Measurements from ENCODE around the gene ARRDC3.
"Not testable (repeated sequence)": the region's sequence is repeated elsewhere in the genome, so short reads cannot be mapped to it uniquely, and the experiment has no call there.

The ARRDC3 gene

GRCh38 chr5:91383027-91383955 is at the start of gene ARRDC3:
ARRDC3 (minus strand) TSS chr5:91383317; CDS start chr5:91383092, 225 bp downstream.
- peak; percentile 85 to 90 for DNase-seq (ENCODE audit: low read depth in 2 of 2, low spot score in 1 of 2)

GRCh38 chr5:91430949-91431348 is 47.8 kb upstream of the ARRDC3 start:
- DNase-seq (ENCODE audit: low read depth in 2 of 2, low spot score in 1 of 2): no peak

DNA sequence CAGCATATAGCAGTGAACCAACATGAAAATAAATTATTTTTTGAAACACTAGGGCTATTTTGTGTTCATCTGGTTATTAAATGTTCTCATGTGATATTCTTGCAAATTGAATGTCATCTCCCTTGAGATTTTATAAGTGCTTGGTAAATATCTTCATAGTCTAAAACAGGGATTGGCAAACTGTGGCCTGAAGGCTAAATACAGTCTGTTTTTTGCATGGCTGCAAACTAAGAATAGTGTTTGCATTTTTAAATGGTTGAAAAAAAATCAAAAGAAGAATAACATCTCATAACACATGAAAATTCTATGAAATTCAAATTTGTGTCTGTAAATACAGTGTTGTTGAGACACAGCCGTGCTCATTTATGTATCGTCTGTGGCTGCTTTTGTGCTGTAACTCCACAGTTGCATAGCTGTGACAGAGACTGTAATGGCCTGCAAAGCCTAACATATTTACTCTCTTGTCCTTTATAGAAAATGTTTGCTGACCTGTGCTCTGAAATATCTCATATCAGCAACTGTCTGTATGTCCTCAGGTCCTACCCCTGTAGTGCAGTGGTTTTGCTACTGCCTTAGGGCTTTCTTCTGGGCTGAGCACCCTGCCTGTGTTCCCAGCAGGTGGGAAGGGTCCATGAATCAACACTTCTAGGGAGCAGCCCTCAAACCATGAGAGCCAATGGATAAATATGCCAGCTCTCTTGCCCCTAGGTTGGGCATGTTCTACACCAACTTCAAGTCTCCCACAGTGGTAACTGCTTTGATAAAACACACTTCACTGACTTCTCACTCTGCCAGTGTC is 41.7 kb upstream of the ARRDC3 start:
- DNase-seq (ENCODE audit: low read depth in 2 of 2, low spot score in 1 of 2): no peak

DNA sequence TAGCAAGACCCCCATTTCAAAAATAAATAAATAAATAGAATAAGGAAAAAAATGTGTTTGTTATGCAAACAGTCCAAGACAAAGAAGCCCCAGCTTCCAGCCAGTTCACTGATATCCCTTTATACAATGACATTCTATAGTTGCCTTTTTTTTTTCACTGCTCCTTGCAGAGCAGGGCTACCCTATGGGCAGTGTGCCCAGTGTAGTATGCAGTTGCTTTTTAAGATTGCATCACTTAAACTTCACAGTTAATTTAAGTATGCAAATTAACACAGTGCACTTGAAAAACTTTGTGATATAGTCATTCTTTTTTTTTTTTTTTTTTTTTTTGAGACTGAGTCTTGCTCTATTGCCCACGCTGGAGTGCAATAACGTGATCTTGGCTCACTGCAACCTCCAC is 40.8 kb upstream of the ARRDC3 start:
- no peak for DNase-seq (ENCODE audit: low read depth in 2 of 2, low spot score in 1 of 2)

DNA sequence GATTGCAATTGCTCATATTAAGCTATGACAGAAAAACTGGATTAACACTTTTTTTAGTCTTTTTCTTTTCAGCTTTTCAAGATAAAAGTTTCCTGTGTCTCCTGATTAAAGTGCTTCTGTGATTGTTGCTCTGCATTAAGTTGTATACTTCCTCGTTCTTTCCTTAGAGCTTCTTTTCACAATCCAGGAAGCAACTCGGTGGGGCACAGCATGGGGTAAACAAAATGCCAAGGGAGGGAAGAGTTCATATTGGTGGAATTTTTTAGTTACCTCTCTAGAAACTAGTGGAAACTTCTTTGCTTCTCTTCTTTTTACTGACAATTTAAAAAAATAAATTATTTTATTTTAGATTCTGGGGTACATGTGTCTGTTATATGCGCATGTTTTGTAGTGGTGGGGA is 37.8 kb upstream of the ARRDC3 start:
- no peak for DNase-seq (ENCODE audit: low read depth in 2 of 2, low spot score in 1 of 2)

DNA sequence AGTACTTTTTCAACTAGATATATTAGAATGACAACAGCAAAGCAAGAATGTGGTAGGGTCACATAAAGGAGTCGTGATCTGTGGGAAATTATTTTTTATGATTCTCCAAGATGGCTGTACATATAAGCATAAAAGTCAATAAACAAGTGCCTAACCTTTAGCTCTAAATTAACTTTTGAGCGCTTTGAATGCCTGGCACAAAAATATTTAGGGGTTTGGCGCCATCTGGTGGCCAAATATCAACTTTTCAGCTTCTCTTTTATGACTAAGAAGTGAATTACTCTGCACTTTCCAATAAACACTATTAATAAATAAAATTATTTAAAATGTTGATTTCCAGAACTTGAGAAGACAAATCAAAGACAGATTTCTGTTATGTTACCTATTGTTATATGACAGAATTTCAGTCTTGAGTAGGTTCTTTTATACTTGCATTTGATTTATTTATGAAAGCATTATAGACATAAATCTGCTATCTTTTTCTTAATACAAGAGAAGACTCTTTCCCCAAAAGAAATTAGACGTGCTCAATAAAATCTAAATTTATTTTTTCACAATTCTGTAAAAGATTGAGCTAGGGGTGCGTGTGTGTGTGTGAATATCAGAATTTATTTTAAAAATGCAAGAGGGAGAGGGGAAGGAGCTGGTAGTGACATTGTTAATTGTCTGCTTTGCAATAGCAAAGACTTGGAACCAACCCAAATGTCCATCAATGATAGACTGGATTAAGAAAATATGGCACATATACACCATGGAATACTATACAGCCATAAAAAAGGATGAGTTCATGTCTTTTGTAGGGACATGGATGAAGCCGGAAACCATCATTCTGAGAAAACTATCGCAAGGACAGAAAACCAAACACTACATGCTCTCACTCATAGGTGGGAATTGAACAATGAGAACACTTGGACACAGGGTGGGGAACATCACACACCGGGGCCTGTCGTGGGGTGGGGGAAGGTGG is 36.7 kb upstream of the ARRDC3 start:
- peak; percentile 46 to 69 for DNase-seq (ENCODE audit: low read depth in 2 of 2, low spot score in 1 of 2)

DNA sequence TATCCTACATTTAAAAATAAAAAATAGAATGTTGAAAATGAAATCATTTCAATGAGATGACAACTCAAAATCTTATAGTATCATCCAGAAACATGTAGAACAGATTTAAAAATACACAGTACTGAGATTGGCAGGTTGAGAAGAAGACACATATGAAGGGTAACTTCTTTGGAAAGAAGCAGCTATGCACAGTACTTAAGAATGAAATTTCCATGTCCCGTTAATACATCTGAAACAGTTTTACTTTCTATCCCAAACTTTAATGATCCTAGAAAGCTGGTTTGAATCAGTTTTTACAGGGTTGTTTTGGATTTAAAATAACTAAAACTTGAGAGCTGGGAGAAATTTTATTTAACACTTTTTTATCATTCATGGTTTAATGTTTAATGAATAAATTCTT is 36.0 kb upstream of the ARRDC3 start:
- DNase-seq (ENCODE audit: low read depth in 2 of 2, low spot score in 1 of 2): no peak

GRCh38 chr5:91418158-91418557 is 35.0 kb upstream of the ARRDC3 start:
- no peak for DNase-seq (ENCODE audit: low read depth in 2 of 2, low spot score in 1 of 2)

DNA sequence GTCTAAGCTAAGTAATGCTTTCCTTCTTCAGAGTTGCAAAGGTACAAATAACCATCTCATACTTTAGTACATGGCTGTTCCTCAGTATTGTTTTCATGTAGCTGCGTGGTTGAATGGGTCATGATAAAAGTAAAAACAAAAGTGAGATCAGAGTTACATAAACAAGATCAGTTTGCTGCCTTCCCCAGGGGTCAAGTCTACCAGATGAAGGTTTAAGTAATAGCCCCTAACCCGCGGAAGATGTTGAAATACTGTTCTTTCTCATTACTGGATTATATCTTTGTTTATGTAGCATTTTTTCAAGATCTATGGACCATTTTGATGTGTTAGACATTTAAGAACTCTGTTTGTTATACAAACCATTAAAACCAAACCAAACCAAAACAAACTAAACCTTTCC is 34.1 kb upstream of the ARRDC3 start:
- no peak for DNase-seq (ENCODE audit: low read depth in 2 of 2, low spot score in 1 of 2)

DNA sequence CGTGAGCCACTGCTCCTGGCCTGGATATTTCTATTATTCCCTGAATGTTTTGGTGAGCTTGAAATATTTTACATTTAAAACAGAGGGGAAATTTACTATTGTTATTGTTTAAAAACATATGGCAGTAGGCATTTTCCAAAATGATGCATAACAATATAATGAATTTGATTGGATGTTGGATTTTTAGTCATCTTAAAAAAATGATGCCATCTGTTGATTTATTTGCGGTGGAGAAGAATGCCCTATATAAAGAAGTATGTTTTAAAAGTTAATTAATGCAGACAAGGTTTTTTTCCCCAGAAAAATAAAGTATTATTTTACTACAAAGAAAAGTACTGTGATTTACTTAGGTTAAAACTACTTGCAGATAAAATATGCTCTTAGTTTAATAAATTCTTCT is 33.4 kb upstream of the ARRDC3 start:
- no peak for DNase-seq (ENCODE audit: low read depth in 2 of 2, low spot score in 1 of 2)

DNA sequence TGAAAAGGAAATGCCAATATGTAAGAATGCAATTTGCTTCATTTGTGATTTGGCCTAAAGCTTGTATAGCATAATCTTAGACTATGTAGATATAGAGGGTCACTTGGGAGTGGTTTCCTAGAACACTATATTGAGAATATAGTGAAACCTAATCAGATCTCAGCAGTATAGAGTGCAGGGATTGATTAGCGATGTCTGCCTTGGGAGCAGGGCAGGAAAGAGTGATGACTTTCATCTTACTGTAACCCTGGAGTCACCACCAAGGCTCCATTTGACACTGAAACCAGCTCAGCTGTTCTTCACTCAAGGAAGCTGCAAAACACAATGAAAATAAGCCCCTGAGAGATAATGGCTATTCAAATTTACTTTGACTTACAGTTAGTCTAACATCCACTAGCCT is 26.2 kb upstream of the ARRDC3 start:
- no peak for DNase-seq (ENCODE audit: low read depth in 2 of 2, low spot score in 1 of 2)

GRCh38 chr5:91408710-91409109 is 25.6 kb upstream of the ARRDC3 start:
- DNase-seq (ENCODE audit: low read depth in 2 of 2, low spot score in 1 of 2): no peak

- DNase-seq (ENCODE audit: low read depth in 2 of 2, low spot score in 1 of 2): no peak
Observed at GRCh38 chr5:91407204-91407603, 24.1 kb upstream of the ARRDC3 start.

- no peak for DNase-seq (ENCODE audit: low read depth in 2 of 2, low spot score in 1 of 2)
Observed at GRCh38 chr5:91403438-91403837, 20.3 kb upstream of the ARRDC3 start.

DNA sequence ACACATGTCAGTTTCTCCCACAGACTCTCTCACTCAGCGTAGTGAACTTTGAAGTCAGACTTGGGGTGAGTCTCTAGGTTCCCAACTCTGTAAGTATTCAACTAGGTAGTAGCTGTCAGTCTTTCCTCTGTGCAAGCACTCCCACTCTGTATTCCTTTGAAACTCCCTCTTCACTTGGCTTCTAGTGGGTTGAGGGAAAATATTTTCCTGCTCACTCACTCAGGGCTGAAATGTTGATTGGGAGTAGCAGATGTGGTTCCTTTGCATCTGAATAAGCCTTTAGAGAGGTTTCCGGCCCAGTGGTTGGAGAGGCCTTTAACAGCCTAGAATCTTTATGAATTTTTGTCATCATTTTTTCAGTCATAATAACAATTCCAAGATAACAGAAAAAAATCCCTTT is 18.1 kb upstream of the ARRDC3 start:
- DNase-seq (ENCODE audit: low read depth in 2 of 2, low spot score in 1 of 2): no peak

GRCh38 chr5:91397791-91398190 is 14.7 kb upstream of the ARRDC3 start:
- no peak for DNase-seq (ENCODE audit: low read depth in 2 of 2, low spot score in 1 of 2)

DNA sequence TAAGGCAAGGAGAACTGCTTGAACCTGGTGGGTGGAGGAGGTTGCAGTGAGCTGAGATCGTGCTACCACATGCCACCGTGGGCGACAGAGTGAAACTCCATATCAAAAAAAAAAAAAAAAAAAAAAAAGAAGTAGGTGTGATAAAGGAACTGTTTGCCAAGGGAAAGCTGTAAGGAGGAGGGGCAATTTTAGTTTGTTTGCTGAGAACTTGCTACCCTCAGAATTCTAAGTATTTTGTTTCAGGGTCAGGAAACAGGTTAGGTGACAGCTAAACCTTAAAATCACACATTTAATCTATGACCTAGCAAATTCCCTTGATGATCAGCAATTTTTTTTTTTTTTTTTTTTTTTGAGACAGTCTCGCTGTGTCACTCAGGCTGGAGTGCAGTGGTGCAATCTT is 7.2 kb upstream of the ARRDC3 start:
- no peak for DNase-seq (ENCODE audit: low read depth in 2 of 2, low spot score in 1 of 2)

- not testable (repeated sequence) for DNase-seq (ENCODE audit: low read depth in 2 of 2, low spot score in 1 of 2)
Observed at GRCh38 chr5:91389555-91389954, 6.4 kb upstream of the ARRDC3 start.

- DNase-seq (ENCODE audit: low read depth in 2 of 2, low spot score in 1 of 2): no peak
Observed at GRCh38 chr5:91388362-91388761, 5.2 kb upstream of the ARRDC3 start.

GRCh38 chr5:91386120-91386519 is 3.0 kb upstream of the ARRDC3 start:
- no peak for DNase-seq (ENCODE audit: low read depth in 2 of 2, low spot score in 1 of 2)

DNA sequence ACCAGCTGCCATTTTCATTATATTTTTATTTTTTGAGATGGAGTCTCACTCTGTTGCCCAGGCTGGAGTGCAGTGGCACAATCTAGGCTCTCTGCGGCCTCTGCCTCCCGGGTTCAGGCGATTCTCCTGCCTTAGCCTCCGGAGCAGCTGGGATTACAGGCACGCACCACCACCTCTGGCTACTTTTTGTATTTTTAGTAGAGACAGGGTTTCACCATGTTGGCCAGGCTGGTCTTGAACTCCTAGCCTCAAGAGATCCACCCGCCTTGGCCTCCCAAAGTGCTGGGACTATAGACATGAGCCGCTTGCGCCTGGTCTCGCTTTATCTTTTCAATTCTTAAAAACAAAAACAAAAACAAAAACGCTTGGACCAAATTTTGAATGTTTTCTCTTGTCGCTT is 2.5 kb upstream of the ARRDC3 start:
- DNase-seq (ENCODE audit: low read depth in 2 of 2, low spot score in 1 of 2): not testable (repeated sequence)

All from stimulated activated CD8-positive, alpha-beta memory T cell treated with anti-CD3 and anti-CD28 coated beads, Interleukin-4, amount 100 ng/mL, for 4 hours (primary cell).